BJ (cell line): Measurements from ENCODE around the gene KLHL35. TPM values are rescaled to one million over a fixed set of nuclear protein-coding genes. Genes with fewer than 3 reads are reported as not detected.
"Not testable (repeated sequence)": the region's sequence is repeated elsewhere in the genome, so short reads cannot be mapped to it uniquely, and the experiment has no call there.

Experiments
- CTCF ChIA-PET: fragments of 350-600 bp; formaldehyde crosslinking; extraction: SDS; loops from one replicate; lab custom pipeline; 2021; ENCODE audit warnings: antibody characterized with exemption, inconsistent platforms; lab: Yijun Ruan, JAX
- POLR2A ChIA-PET: fragments of 300-600 bp; sonication (Branson Sonifier 250); formaldehyde crosslinking; extraction: SDS; loops from one replicate; lab custom pipeline; 2021; ENCODE audit warnings: antibody characterized with exemption; lab: Charles Lee
- DNase-seq: peaks from one replicate; pipeline ENCODE4 v3.0.0-alpha.2; 2011; ENCODE audit warnings: low read depth
- H3K27me3 ChIP-seq: 2 replicates; pipeline ENCODE4 v1.6.0; 2011; ENCODE audit warnings: low read length; ENCODE audit not compliant: control insufficient read depth, insufficient read depth
- H3K36me3 ChIP-seq: 2 replicates; pipeline ENCODE4 v1.5.1; 2011; ENCODE audit warnings: low read length; ENCODE audit not compliant: control insufficient read depth, insufficient read depth
- H3K4me3 ChIP-seq: 2 replicates; pipeline ENCODE4 v1.5.1; 2011; ENCODE audit warnings: low read depth, mild to moderate bottlenecking, control low read depth, low read length
- CTCF ChIP-seq: IDR thresholded peaks from 2 replicates; pipeline ENCODE4 v1.5.1; 2011; ENCODE audit warnings: low read depth, mild to moderate bottlenecking, control low read depth, inconsistent platforms, low read length, moderate library complexity; ENCODE audit not compliant: insufficient read depth
- polyA plus RNA-seq: library from polyadenylated mRNA; depleted of rRNA; stranded (reverse); fragments of >200 nt; gene quantifications from 2 replicates; pipeline ENCODE4 v1.2.3, GENCODE V29; 2011

KLHL35 gene
- polyA plus RNA-seq, 1 experiment: 3.1 TPM

DNA sequence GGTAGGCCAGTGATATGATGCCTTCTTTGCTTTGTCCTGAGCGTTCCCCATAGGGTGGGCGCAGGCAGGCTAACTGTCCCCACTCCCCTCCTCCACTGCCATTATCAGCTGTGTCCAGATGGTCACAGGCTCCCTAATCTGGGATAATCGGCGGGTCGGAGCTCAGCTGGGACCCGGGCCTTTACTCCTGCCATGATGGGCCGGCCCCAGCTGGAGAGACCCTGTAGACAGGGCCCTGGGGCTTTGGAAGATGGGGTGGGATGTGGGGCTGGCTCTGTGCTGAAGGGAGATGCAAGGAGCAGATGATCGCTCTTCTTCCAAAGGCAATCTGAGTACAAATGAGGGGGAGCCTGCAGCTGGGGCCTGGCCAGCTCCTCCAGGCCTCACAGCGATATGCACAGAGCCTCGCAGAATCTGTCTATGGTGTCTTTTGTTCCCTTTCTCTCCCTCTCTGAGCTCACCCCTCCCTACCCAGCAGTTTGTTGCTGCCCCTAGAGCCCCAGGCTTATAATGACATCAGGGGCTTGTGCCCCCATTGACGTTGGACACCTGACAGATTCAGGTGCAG is 11.9 kb downstream of the KLHL35 start:
- ChIA-PET POLR2A (no interaction called here), CTCF (no interaction called here)
- H3K4me3 ChIP-seq: no peak overlapping the region
- DNase-seq: no peak
- H3K36me3 ChIP-seq: peaks cover 6% of the 10 kb centered on the region
- no peaks in the 10 kb centered on the region for H3K27me3 ChIP-seq
- TF ChIP-seq CTCF: no peak

GRCh38 chr11:75420224-75421034 is 12.6 kb downstream of the KLHL35 start:
- CTCF ChIA-PET: interaction anchor here (1.0 to 1.5 kb wide), 2 partner anchors 31 to 35 kb away, joined by 3 to 5 read pairs; no protein-coding TSS in a partner anchor
- peaks cover 8% of the 10 kb centered on the region for H3K36me3 ChIP-seq
- no peak for TF ChIP-seq CTCF
- DNase-seq: no peak
- H3K4me3 ChIP-seq: no peak overlapping the region
- no peaks in the 10 kb centered on the region for H3K27me3 ChIP-seq
- POLR2A ChIA-PET: no interaction called here

GRCh38 chr11:75413864-75414263 is 19.1 kb downstream of the KLHL35 start:
- POLR2A ChIA-PET: no interaction called here
- Histone ChIP-seq H3K4me3 (no peak overlapping the region), H3K36me3 (peaks cover 12% of the 10 kb centered on the region), H3K27me3 (no peaks in the 10 kb centered on the region)
- DNase-seq: no peak
- no peak for TF ChIP-seq CTCF
- CTCF ChIA-PET: interaction anchor here (1.0 kb wide), 1 partner anchor 9 kb away, joined by 4 read pairs; no protein-coding TSS in a partner anchor

DNA sequence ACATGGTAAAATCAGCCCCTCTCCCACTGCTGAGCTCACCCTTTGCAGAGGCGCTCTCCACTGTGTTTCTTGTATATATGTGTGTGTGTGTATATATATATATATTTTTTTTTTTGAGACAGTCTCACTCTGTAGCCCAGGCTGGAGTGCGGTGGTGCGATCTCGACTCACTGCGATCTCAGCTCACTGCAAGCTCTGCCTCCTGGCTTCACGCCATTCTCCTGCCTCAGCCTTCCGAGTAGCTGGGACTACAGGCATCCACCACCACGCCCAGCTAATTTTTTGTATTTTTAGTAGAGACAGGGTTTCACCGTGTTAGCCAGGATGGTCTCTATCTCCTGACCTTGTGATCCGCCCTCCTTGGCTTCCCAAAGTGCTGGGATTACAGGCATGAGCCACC is 19.9 kb downstream of the KLHL35 start:
- H3K4me3 ChIP-seq, H3K27me3 ChIP-seq, POLR2A ChIA-PET, DNase-seq: not testable (repeated sequence)
- CTCF ChIA-PET: interaction anchor here (1.0 kb wide), 1 partner anchor 10 kb away, joined by 4 read pairs; no protein-coding TSS in a partner anchor
- peaks cover 12% of the 10 kb centered on the region for H3K36me3 ChIP-seq

DNA sequence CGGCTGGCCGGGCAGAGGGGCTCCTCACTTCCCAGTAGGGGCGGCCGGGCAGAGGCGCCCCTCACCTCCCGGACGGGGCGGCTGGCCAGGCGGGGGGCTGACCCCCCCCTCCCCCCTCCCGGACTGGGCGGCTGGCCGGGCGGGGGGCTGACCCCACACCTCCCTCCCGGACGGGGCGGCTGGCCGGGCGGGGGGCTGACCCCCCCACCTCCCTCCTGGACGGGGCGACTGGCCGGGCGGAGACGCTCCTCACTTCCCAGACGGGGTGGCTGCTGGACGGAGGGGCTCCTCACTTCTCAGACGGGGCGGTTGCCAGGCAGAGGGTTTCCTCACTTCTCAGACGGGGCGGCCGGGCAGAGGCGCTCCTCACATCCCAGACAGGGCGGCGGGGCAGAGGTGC is 23.0 kb downstream of the KLHL35 start:
- CTCF ChIA-PET, DNase-seq, POLR2A ChIA-PET, H3K4me3 ChIP-seq, H3K27me3 ChIP-seq: not testable (repeated sequence)
- peaks cover 12% of the 10 kb centered on the region for H3K36me3 ChIP-seq

DNA sequence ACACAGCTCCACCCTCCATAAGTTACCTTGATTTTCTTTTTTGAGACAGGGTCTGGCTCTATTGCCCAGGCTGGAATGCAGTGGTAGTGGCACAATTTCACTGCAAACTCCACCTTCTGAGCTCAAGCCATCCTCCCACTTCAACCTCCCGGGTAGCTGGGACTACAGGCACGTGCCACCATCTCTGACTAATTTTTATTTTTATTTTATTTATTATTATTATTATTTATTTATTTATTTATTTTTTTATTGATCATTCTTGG is 24.1 kb downstream of the KLHL35 start:
- DNase-seq: no peak
- ChIA-PET POLR2A (no interaction called here), CTCF (interaction anchor here (1.2 to 4.5 kb wide), 10 partner anchors 8 to 153 kb away, joined by 3 to 40 read pairs (median 10); partner anchors contain the start of genes KLHL35 and SERPINH1)
- no peak for TF ChIP-seq CTCF
- H3K36me3 ChIP-seq: peaks cover 17% of the 10 kb centered on the region
- H3K27me3 ChIP-seq: no peaks in the 10 kb centered on the region
- no peak overlapping the region for H3K4me3 ChIP-seq
